Ovary (tissue), 3 donors: ENCODE measurements around the gene ANO1.

Experiments
- CTCF ChIP-seq, 3 donors: fragments of 450-650 bp in 2 of 3; fragments of 200-600 bp in 1 of 3; IDR thresholded peaks; one replicate each; pipeline versions ENCODE4 v1.5.1 to v1.8.0; 2016 to 2022; ENCODE audit warnings: antibody characterized with exemption in 3 of 3, mild to moderate bottlenecking in 1 of 3
- POLR2A ChIP-seq: fragments of 450-650 bp; IDR thresholded peaks from one replicate; pipeline ENCODE4 v1.6.1; 2017; ENCODE audit warnings: antibody characterized with exemption, mild to moderate bottlenecking, moderate library complexity
- donor health status: DM: no; HTN: no; CAD: no.

- TF ChIP-seq CTCF (IDR thresholded peaks at IDR 0.05) (no peak), POLR2A (no peak)
Observed at GRCh38 chr11:70169632-70170031, 91.5 kb downstream of the ANO1 start.
